ENCODE data around the gene RBM25. TPM values are rescaled to one million over a fixed set of nuclear protein-coding genes. Genes with fewer than 3 reads are reported as not detected.

The RBM25 gene
- total RNA-seq, 1 donor, result 44.0 TPM

- DNase-seq (ENCODE audit: low read depth), result peak; percentile 64
- no peak overlapping the region for H3K4me3 ChIP-seq (ENCODE audit: low read depth, low read length)
- peak; percentile 57 for TF ChIP-seq CTCF (IDR thresholded peaks at IDR 0.05; ENCODE audit: insufficient read depth, low read depth, low read length)
Observed at GRCh38 chr14:73173092-73173735, 114.9 kb downstream of the RBM25 start.

Small RNAs within 50 kb of the gene (small RNA-seq; reads per million reads assigned to genes)
- not detected for gene RN7SL586P

Other genes starting within 250 kb of the RBM25 start
- gene DPF3, start 164.4 kb upstream of the RBM25 start, total RNA-seq, result 6.8 and 10.4 TPM in 2 replicates
- 12.5 and 14.8 TPM in 2 replicates for gene DCAF4, start 132.1 kb upstream of the RBM25 start, total RNA-seq
- gene ZFYVE1, start 31.4 kb upstream of the RBM25 start, total RNA-seq, result 20.3 and 21.6 TPM in 2 replicates
- gene PSEN1, start 78.0 kb downstream of the RBM25 start, total RNA-seq, result 41.9 and 57.4 TPM in 2 replicates
- 1.6 and 4.3 TPM in 2 replicates for gene PAPLN, start 179.0 kb downstream of the RBM25 start, total RNA-seq

All from fibroblast of villous mesenchyme (primary cell).